Measurements from ENCODE around the gene SCART1.
"Not testable (repeated sequence)": the region's sequence is repeated elsewhere in the genome, so short reads cannot be mapped to it uniquely, and the experiment has no call there.

The SCART1 gene

GRCh38 chr10:133453516-133454203 is at the start of gene SCART1:
Gene SCART1, plus strand, starts transcription at chr10:133453945. Its CDS starts 53 bp downstream, at chr10:133453998.
- no peak for DNase-seq

DNA sequence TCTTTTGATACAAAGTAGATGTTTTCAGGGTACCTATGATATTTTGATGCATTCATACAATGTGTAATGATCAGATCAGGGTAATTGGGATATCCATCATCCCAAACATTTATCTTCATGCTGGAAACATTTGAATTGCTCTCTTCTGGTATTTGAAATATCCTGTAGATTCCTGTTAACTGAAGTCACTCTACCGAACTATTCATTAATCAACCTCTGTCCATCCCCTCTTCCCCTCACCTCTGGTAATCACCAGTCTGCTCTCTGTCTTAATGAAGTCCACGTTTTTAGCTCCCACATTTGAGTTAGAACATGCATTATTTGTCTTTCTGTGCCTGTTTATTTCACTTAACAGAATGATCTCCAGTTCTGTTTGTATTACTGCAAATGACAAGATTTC is 48.5 kb upstream of the SCART1 start:
- DNase-seq, result no peak

- no peak for DNase-seq
These were observed 47.8 kb upstream of the SCART1 start for GRCh38 chr10:133405844-133406527.

DNA sequence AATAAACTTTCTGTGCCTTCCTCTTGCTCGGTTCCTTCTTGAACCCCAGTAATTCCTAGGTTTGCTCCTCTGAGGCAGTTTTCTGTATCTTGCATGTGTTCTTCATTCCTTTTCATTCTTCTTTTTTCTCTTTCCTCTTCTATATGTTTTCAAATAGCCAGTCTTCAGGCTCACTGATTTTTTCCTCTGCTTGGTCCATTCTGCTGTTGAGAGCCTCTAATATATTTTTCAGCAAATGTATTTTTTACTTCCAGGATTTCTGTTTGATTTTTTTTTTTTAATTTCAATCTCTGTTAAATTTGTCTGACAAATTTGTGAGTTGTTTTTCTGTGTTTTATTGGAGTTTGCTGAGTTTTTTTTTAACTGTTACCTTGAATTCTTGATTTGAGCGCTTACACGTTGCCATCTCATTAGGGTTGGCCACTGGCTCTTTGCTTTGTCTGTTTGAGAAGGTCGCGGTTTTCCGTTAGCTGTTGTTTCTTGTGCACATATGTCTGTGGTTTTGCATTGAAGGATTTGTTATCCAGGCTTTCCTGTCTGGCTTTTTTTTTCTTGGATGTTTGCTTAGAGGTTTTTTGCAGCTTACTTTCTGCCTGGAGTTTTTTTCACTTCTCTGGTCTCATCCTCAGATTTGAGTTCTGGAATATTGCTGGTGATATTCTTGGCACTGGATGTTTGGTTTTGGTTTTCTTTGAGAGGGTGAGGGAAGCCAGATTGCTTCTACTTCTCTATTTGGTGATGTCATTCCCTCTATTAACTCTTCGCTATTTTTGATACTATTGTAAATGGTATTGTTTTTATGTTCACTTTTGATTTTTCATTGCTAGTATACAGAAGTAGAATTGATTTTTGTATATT is 42.0 kb upstream of the SCART1 start:
- no peak for DNase-seq

- DNase-seq, result no peak
These were observed 41.4 kb upstream of the SCART1 start for GRCh38 chr10:133412381-133412711.

GRCh38 chr10:133414401-133414800 is 39.3 kb upstream of the SCART1 start:
- DNase-seq, result not testable (repeated sequence)

DNA sequence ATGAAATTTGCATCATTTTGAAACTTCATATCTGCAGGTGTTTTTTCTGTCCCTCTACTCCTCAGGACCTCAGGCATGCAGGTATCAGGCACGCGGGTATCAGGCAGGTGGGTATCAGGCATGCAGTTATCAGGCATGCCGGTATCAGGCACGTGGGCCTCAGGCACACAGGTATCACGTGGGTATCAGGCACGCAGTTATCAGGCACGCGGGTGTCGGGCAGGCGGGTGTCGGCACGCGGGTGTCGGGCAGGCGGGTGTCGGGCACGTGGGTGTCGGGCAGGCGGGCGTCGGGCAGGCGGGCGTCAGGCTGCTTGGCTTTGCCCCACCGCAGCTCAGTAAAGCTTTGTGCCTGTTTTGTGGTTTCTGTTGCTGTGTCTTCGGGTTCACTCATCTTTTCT is 38.0 kb upstream of the SCART1 start:
- DNase-seq, result no peak

DNA sequence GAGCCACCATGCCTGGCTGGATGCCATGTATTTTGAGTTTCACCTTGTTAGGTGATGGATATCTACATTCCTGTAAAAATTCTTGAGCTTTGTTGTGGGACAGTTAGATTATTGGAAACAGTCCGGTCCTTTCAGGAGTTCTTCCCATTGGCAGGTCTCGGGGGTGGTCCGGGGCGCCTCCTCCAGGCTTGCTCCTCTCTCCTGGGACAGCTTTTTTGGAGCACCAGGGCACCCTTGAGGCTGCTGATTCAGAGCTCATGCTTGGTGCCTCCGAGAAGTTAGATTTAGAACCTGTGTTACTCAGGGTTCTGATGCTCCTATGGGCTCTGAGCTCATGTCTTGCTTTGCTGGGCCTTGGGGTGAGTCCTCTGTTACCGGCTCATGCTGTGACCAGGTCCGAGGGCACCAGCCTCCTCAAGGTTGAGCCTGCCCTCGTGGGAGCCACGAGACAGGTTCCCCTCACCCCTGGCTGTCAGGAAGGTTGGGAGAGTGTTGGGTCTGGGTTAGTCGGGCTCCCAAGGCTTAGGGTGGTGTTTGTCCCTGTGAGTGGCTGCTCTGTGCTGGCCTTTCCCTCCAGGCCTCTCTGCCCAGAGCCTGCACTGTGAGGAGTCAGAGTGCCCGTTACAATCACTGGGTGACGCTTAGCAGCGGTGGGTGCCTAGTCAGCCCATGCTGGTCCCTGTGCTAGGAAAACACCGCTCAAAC is 35.3 kb upstream of the SCART1 start:
- no peak for DNase-seq

GRCh38 chr10:133419211-133419950 is 34.4 kb upstream of the SCART1 start:
- DNase-seq, result no peak

DNA sequence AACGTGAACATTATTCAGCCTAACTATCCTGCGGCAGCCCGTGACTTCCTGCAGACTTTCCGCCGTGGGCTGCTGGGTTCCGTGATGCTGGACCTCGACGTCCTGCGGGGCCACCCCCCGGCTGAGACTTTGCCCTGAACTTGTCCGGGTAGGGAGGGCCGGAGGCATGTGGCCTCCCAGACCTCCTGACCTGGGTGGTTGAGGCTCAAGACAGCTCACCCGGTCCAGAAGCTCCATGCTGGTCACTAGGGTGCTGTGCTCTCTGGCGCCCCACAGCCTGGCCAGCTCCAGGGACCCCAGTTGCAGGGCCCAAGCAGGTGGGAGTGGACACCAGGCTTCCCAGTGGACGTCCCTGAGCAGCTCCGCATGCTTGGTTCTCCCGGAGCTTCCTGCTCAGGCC is 33.7 kb upstream of the SCART1 start:
- DNase-seq, result no peak

DNA sequence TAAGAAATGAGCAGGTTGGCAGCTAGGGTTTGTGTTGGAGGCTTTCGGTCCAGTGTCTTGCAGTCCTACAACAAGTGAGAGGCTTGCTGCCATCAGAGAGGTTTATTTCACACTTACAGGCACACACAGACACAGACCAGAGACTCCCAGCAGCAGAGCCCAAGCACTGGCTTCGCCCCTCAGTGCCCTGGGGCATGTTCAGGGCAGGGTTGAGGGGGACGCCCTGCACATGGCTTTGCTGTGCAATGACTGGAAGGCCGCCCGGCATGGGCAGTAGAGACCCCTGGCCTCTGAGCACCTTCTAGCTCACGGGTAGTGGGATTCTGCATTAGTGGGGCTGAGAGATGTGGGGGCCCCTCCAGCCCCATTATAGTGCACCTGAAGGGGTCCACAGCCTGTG is 33.2 kb upstream of the SCART1 start:
- no peak for DNase-seq

GRCh38 chr10:133421336-133422222 is 32.2 kb upstream of the SCART1 start:
- no peak for DNase-seq

GRCh38 chr10:133422223-133422806 is 31.4 kb upstream of the SCART1 start:
- no peak for DNase-seq

DNA sequence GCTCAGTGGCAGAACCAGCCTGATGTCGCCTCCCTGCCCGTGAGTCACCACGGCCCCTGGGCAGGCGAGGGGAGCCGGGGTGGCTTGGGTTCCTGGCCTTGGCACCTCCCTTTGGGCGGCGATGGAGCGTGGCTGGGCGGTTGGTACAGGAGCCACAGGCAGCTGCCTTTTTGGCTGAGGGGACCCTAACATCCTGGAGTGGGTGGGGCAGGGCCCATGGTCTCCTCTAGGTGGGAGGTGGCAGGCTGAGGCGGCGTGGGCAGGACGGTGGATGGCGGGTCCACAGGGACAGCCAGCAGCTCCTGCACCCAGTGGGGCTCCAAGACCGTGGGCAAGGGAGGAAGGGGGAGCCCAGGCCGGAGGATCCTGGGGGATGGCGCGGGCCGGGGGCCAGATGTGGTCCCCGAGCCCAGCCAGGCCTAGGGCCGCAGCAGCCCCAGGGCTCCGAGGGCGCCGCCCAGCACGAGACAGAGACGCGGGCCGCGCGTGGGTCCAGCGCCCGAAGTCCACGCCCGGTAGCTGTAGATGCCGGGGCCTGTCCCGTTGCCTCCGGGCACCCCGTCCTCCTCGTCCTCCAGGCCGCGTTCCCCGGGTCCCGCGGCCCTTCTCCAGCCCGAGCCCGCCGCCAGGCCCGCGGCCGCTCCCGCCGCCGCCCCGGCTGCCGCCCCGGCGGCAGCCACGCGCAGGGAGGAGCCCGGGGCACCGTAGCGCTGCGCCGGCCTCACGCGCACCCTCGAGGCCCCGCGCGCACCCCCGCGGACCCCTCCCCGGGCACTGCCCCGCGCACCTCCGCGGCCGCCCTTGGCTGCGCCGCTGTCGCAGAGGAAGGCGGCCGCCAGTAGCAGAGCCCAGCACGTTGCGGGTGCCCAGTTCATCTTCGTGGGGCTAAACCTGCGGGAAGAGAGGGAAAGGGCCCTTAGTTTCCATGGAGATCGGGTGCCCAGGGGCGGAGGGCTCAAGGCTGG is 30.7 kb upstream of the SCART1 start:
- no peak for DNase-seq

- DNase-seq, result not testable (repeated sequence)
These were observed 29.6 kb upstream of the SCART1 start for GRCh38 chr10:133424102-133424501.

GRCh38 chr10:133424601-133425000 is 29.1 kb upstream of the SCART1 start, which contains the start of gene SPRN:
Gene SPRN, minus strand, starts transcription at chr10:133424625. Its CDS starts 944 bp downstream, at chr10:133423681.
- not testable (repeated sequence) for DNase-seq

GRCh38 chr10:133429571-133429970 is 24.2 kb upstream of the SCART1 start:
- not testable (repeated sequence) for DNase-seq

GRCh38 chr10:133431888-133432613 is 21.7 kb upstream of the SCART1 start:
- DNase-seq, result not testable (repeated sequence)

- DNase-seq, result not testable (repeated sequence)
These were observed 21.0 kb upstream of the SCART1 start for GRCh38 chr10:133432789-133433188.
